ENCODE measurements around the gene DGKZ.

GRCh38 chr11:46417711-46418110 lies 70.4 kb downstream of the DGKZ start:
- no peak for TF ChIP-seq POLR2AphosphoS5 (IDR thresholded peaks at IDR 0.05)
- no peak for TF ChIP-seq CTCF (IDR thresholded peaks at IDR 0.05 in 8 of 11, conservative IDR thresholded peaks at IDR 0.05 in 3 of 11)
